HL-60 (cell line): Measurements from ENCODE around the gene LRRN2.
"Not testable (repeated sequence)": the region's sequence is repeated elsewhere in the genome, so short reads cannot be mapped to it uniquely, and the experiment has no call there.

ENCODE experiments used
- DNase-seq, 2 experiments: peaks; one replicate each; pipeline ENCODE4 v3.0.0-alpha.2; 2010 to 2020; ENCODE audit warnings: low read depth in 1 of 2, low spot score in 1 of 2
- H3K27ac ChIP-seq: fragments of 250-450 bp; sonication (Bioruptor Pico); replicated peaks from 2 replicates; pipeline ENCODE4 v1.5.1; 2020; ENCODE audit warnings: mild to moderate bottlenecking, moderate library complexity
- H3K27me3 ChIP-seq: fragments of 250-450 bp; sonication (Bioruptor Pico); 2 replicates; pipeline ENCODE4 v1.5.1; 2021; ENCODE audit warnings: mild to moderate bottlenecking, moderate library complexity; ENCODE audit not compliant: insufficient read depth, poor library complexity, severe bottlenecking
- H3K4me3 ChIP-seq: replicated peaks from 2 replicates; pipeline ENCODE4 v1.5.1; 2011; ENCODE audit warnings: mild to moderate bottlenecking, control low read depth, low read length; ENCODE audit not compliant: insufficient read depth
- CTCF ChIP-seq: IDR thresholded peaks from one replicate; pipeline ENCODE4 v1.5.1; 2011; ENCODE audit warnings: low read length, control low read depth, inconsistent platforms; ENCODE audit not compliant: insufficient read depth
- GABPA ChIP-seq: IDR thresholded peaks from 2 replicates; pipeline ENCODE4 v1.6.1; 2012; ENCODE audit warnings: low read depth
- POLR2AphosphoS5 ChIP-seq: IDR thresholded peaks from 2 replicates; pipeline ENCODE4 v1.6.1; 2012; ENCODE audit warnings: low read depth
- REST ChIP-seq: IDR thresholded peaks from 2 replicates; pipeline ENCODE4 v1.6.1; 2012; ENCODE audit warnings: low read depth; ENCODE audit not compliant: insufficient replicate concordance
- SPI1 ChIP-seq: IDR thresholded peaks from 2 replicates; pipeline ENCODE4 v1.6.1; 2012; ENCODE audit warnings: low read depth, mild to moderate bottlenecking, borderline replicate concordance

Gene LRRN2

GRCh38 chr1:204572923-204573922, 112.3 kb downstream of the LRRN2 start:
- H3K4me3 ChIP-seq: no peak overlapping the region
- no peak for DNase-seq
- TF ChIP-seq REST: no peak
- no peak for TF ChIP-seq SPI1
- no peak for TF ChIP-seq CTCF
- H3K27me3 ChIP-seq: no peaks in the 10 kb centered on the region
- H3K27ac ChIP-seq: no peak overlapping the region

- Histone ChIP-seq H3K27ac (no peak overlapping the region), H3K4me3 (no peak overlapping the region), H3K27me3 (no peaks in the 10 kb centered on the region)
- no peak for TF ChIP-seq CTCF
- TF ChIP-seq POLR2AphosphoS5: no peak
- no peak for TF ChIP-seq REST
- TF ChIP-seq GABPA: no peak
- no peak for TF ChIP-seq SPI1
- no peak for DNase-seq
These were observed 113.9 kb downstream of the LRRN2 start for GRCh38 chr1:204571631-204572030.

- Histone ChIP-seq H3K4me3 (no peak overlapping the region), H3K27ac (no peak overlapping the region), H3K27me3 (no peaks in the 10 kb centered on the region)
- no peak for DNase-seq
- TF ChIP-seq GABPA: no peak
- no peak for TF ChIP-seq SPI1
- no peak for TF ChIP-seq REST
- no peak for TF ChIP-seq CTCF
- no peak for TF ChIP-seq POLR2AphosphoS5
These were observed 114.4 kb downstream of the LRRN2 start for GRCh38 chr1:204571128-204571527.

GRCh38 chr1:204570021-204570420, 115.5 kb downstream of the LRRN2 start:
- not testable (repeated sequence) for H3K27ac ChIP-seq, DNase-seq, H3K4me3 ChIP-seq, H3K27me3 ChIP-seq
